H9 (cell line): ENCODE data around the gene IFT80. TPM values are rescaled to one million over a fixed set of nuclear protein-coding genes. Genes with fewer than 3 reads are reported as not detected.
A peak's percentile ranks its signal among the peaks of the same experiment; 100 is the strongest.

Experiments
- DNase-seq: peaks from one replicate; pipeline ENCODE4 v3.0.0-alpha.2; 2017
- H2AFZ ChIP-seq: one replicate; pipeline ENCODE4 v1.6.1; 2013; ENCODE audit warnings: mild to moderate bottlenecking, low read length, control low read depth, moderate library complexity
- H2AK5ac ChIP-seq: 2 replicates; pipeline ENCODE4 v1.6.1; 2013; ENCODE audit warnings: low read length, control low read depth, mixed read lengths; ENCODE audit not compliant: insufficient read length
- H2BK120ac ChIP-seq: one replicate; pipeline ENCODE4 v1.6.1; 2013; ENCODE audit warnings: low read depth, mild to moderate bottlenecking, low read length, control low read depth, inconsistent platforms; ENCODE audit not compliant: poor library complexity, severe bottlenecking
- H2BK12ac ChIP-seq: 2 replicates; pipeline ENCODE4 v1.6.1; 2013; ENCODE audit warnings: low read length, control low read depth, mixed read lengths, low read depth; ENCODE audit not compliant: insufficient read length
- H2BK15ac ChIP-seq: 2 replicates; pipeline ENCODE4 v1.6.1; 2013; ENCODE audit warnings: low read depth, low read length, control low read depth
- H2BK20ac ChIP-seq: one replicate; pipeline ENCODE4 v1.6.1; 2013; ENCODE audit warnings: low read depth, mild to moderate bottlenecking, low read length, control low read depth, inconsistent platforms; ENCODE audit not compliant: poor library complexity, severe bottlenecking
- H2BK5ac ChIP-seq: 2 replicates; pipeline ENCODE4 v1.6.1; 2013; ENCODE audit warnings: low read length, control low read depth, mixed read lengths; ENCODE audit not compliant: insufficient read length
- H3K14ac ChIP-seq: 2 replicates; pipeline ENCODE4 v1.6.1; 2013; ENCODE audit warnings: low read length, control low read depth; ENCODE audit not compliant: insufficient read depth
- H3K18ac ChIP-seq: 2 replicates; pipeline ENCODE4 v1.6.1; 2013; ENCODE audit warnings: low read depth, mild to moderate bottlenecking, mixed read lengths, low read length, control low read depth; ENCODE audit not compliant: insufficient read length
- H3K23ac ChIP-seq: 2 replicates; pipeline ENCODE4 v1.6.1; 2013; ENCODE audit warnings: low read length, control low read depth, mixed read lengths, low read depth; ENCODE audit not compliant: insufficient read length
- H3K23me2 ChIP-seq: 2 replicates; pipeline ENCODE4 v1.6.1; 2013; ENCODE audit warnings: low read depth, mild to moderate bottlenecking, mixed read lengths, low read length, control low read depth; ENCODE audit not compliant: insufficient read length, poor library complexity, severe bottlenecking
- H3K27ac ChIP-seq: 2 replicates; pipeline ENCODE4 v1.5.1; 2013; ENCODE audit warnings: low read length, control low read depth, mixed read lengths, low read depth; ENCODE audit not compliant: insufficient read length
- H3K27me3 ChIP-seq: 2 replicates; pipeline ENCODE4 v1.6.1; 2013; ENCODE audit warnings: low read length, control low read depth, inconsistent platforms; ENCODE audit not compliant: insufficient read depth
- H3K4ac ChIP-seq: 2 replicates; pipeline ENCODE4 v1.6.1; 2013; ENCODE audit warnings: low read depth, mild to moderate bottlenecking, control low read depth, inconsistent platforms, low read length, moderate library complexity
- H3K4me1 ChIP-seq: 2 replicates; pipeline ENCODE4 v1.6.1; 2013; ENCODE audit warnings: low read length, control low read depth, inconsistent platforms; ENCODE audit not compliant: insufficient read depth
- H3K4me2 ChIP-seq: 2 replicates; pipeline ENCODE4 v1.6.1; 2013; ENCODE audit warnings: low read length, control low read depth, mixed read lengths; ENCODE audit not compliant: insufficient read length, insufficient read depth
- H3K56ac ChIP-seq: 2 replicates; pipeline ENCODE4 v1.6.1; 2013; ENCODE audit warnings: low read depth, mild to moderate bottlenecking, mixed read lengths, low read length, control low read depth; ENCODE audit not compliant: insufficient read length
- H3K79me1 ChIP-seq: 2 replicates; pipeline ENCODE4 v1.6.1; 2013; ENCODE audit warnings: low read depth, mild to moderate bottlenecking, moderate library complexity, low read length, control low read depth, inconsistent platforms; ENCODE audit not compliant: insufficient read depth, poor library complexity, severe bottlenecking
- H3K79me2 ChIP-seq: 2 replicates; pipeline ENCODE4 v1.6.1; 2013; ENCODE audit warnings: low read length, control low read depth, inconsistent platforms; ENCODE audit not compliant: insufficient read depth
- H3K9ac ChIP-seq: 2 replicates; pipeline ENCODE4 v1.6.1; 2013; ENCODE audit warnings: low read length, control low read depth, mixed read lengths; ENCODE audit not compliant: insufficient read length; ENCODE audit errors: extremely low read depth
- H3K9me3 ChIP-seq: one replicate; pipeline ENCODE4 v1.6.1; 2013; ENCODE audit warnings: low read depth, low read length, inconsistent platforms; ENCODE audit not compliant: control insufficient read depth
- H3T11ph ChIP-seq: one replicate; pipeline ENCODE4 v1.6.1; 2013; ENCODE audit warnings: mild to moderate bottlenecking, low read length, control low read depth, inconsistent platforms
- H4K20me1 ChIP-seq: one replicate; pipeline ENCODE4 v1.6.1; 2013; ENCODE audit not compliant: control insufficient read depth, insufficient read length, insufficient read depth
- H4K5ac ChIP-seq: 2 replicates; pipeline ENCODE4 v1.6.1; 2013; ENCODE audit warnings: low read depth, mild to moderate bottlenecking, mixed read lengths, low read length, control low read depth; ENCODE audit not compliant: insufficient read length
- H4K8ac ChIP-seq: replicated peaks from 2 replicates; pipeline ENCODE4 v1.6.1; 2013; ENCODE audit warnings: low read length, control low read depth, mixed read lengths, low read depth; ENCODE audit not compliant: insufficient read length
- H4K91ac ChIP-seq: 2 replicates; pipeline ENCODE4 v1.6.1; 2013; ENCODE audit warnings: low read depth, mild to moderate bottlenecking, moderate library complexity, mixed read lengths, low read length, control low read depth; ENCODE audit not compliant: insufficient read length
- H3K27ac Mint-ChIP-seq, 3 experiments: 2 replicates in 2 of 3; 3 replicates in 1 of 3; pipeline ENCODE4 v1.8.0; 2020 to 2021; ENCODE audit warnings: mixed read lengths in 3 of 3, mild to moderate bottlenecking in 1 of 3, moderate library complexity in 1 of 3
- H3K27me3 Mint-ChIP-seq: 2 replicates; pipeline ENCODE4 v1.8.0; 2021; ENCODE audit warnings: low read depth, mild to moderate bottlenecking, moderate library complexity, mixed read lengths
- H3K36me3 Mint-ChIP-seq, 3 experiments: 2 replicates in 2 of 3; 3 replicates in 1 of 3; pipeline ENCODE4 v1.8.0; 2020 to 2021; ENCODE audit warnings: low read depth in 3 of 3, mixed read lengths in 3 of 3; ENCODE audit not compliant: insufficient read depth in 1 of 3
- H3K4me1 Mint-ChIP-seq, 2 experiments: 2 replicates each; pipeline ENCODE4 v1.8.0; 2020; ENCODE audit warnings: mixed read lengths in 2 of 2
- H3K4me3 Mint-ChIP-seq, 2 experiments: 2 replicates in 1 of 2; 3 replicates in 1 of 2; pipeline ENCODE4 v1.8.0; 2020 to 2021; ENCODE audit warnings: mild to moderate bottlenecking in 2 of 2, mixed read lengths in 2 of 2, moderate library complexity in 1 of 2
- H3K9me3 Mint-ChIP-seq, 2 experiments: 2 replicates in 1 of 2; 3 replicates in 1 of 2; pipeline ENCODE4 v1.8.0; 2020; ENCODE audit warnings: mild to moderate bottlenecking in 2 of 2, mixed read lengths in 2 of 2, moderate library complexity in 1 of 2
- CTCF ChIP-seq: fragments of 200-600 bp; sonication (generic); conservative IDR thresholded peaks from 3 replicates; pipeline ENCODE4 v1.8.0; 2021; ENCODE audit warnings: antibody characterized with exemption, mild to moderate bottlenecking
- WGBS: extraction: QIAGEN DNeasy Blood & Tissue Kit; methylation state at CpG from one replicate; pipeline ENCODE4 v1.1.7; 2013; ENCODE audit warnings: missing lambda C conversion rate, low lambda C conversion rate, mixed read lengths; ENCODE audit not compliant: insufficient read length; ENCODE audit errors: extremely low coverage; 5-methylcytosine and 5-hydroxymethylcytosine counted together
- total RNA-seq: library from RNA; stranded (reverse); gene quantifications from 2 replicates; pipeline ENCODE4 v1.2.1, GENCODE V29; 2021

The IFT80 gene
- total RNA-seq, 1 experiment from 2014 or later = 29.0 TPM

GRCh38 chr3:160437083-160437455, 38.0 kb upstream of the IFT80 start:
- no peak overlapping the region for H3K27ac ChIP-seq
- H3K27ac Mint-ChIP-seq = peak overlapping the region; percentile 31 to 81 (median 44); a peak in 2 of 7 replicates
- H3K36me3 Mint-ChIP-seq = peaks cover 41 to 72% (median 66%) of the 10 kb centered on the region in 3 experiments
- H3K27me3 Mint-ChIP-seq = no peaks in the 10 kb centered on the region; the same call in 1 of the 2 replicates
- peaks cover 18 to 23% of the 10 kb centered on the region in 2 experiments for H3K4me1 Mint-ChIP-seq
- no peak overlapping the region for H3K56ac ChIP-seq
- H2BK20ac ChIP-seq = no peak overlapping the region
- no peak overlapping the region for H4K91ac ChIP-seq
- H3K23ac ChIP-seq = no peak overlapping the region
- H2BK5ac ChIP-seq = no peak overlapping the region
- no peaks in the 10 kb centered on the region for H3K9me3 ChIP-seq
- peaks cover 6% of the 10 kb centered on the region for H3K79me1 ChIP-seq
- no peak overlapping the region for H2BK15ac ChIP-seq
- no peaks in the 10 kb centered on the region for H3K4me1 ChIP-seq
- no peak for DNase-seq
- no peak overlapping the region for H3K18ac ChIP-seq
- peaks cover 7% of the 10 kb centered on the region; the same call in 1 of the 2 replicates for H3K79me2 ChIP-seq
- H2AK5ac ChIP-seq = no peak overlapping the region
- no peak overlapping the region for H3K4me2 ChIP-seq
- no peak overlapping the region for H3K14ac ChIP-seq
- no peak overlapping the region for H3K4me3 Mint-ChIP-seq
- no peak overlapping the region for H3K4ac ChIP-seq
- no peak overlapping the region for H2AFZ ChIP-seq
- WGBS = no CpG with 5 or more reads among the region's 5 CpGs
- H3T11ph ChIP-seq = no peak overlapping the region
- H4K8ac ChIP-seq = no peak overlapping the region
- H2BK12ac ChIP-seq = no peak overlapping the region
- H2BK120ac ChIP-seq = no peak overlapping the region
- H3K9ac ChIP-seq = no peak overlapping the region
- no peaks in the 10 kb centered on the region for H3K27me3 ChIP-seq
- H4K20me1 ChIP-seq = no peaks in the 10 kb centered on the region
- no peaks in the 10 kb centered on the region for H3K23me2 ChIP-seq
- no peak for TF ChIP-seq CTCF
- no peaks in the 10 kb centered on the region for H3K9me3 Mint-ChIP-seq
- no peak overlapping the region for H4K5ac ChIP-seq
